HG03175 (cell line): ENCODE results near the gene OOSP4A.
"Not testable (repeated sequence)": the region's sequence is repeated elsewhere in the genome, so short reads cannot be mapped to it uniquely, and the experiment has no call there.

Experiments
- ATAC-seq: cut with Tn5 transposase; IDR thresholded peaks from one replicate; pipeline ENCODE4 v1.9.1; 2021; ENCODE audit warnings: mild to moderate bottlenecking, moderate library complexity; ENCODE audit not compliant: unreplicated experiment

The OOSP4A gene

DNA sequence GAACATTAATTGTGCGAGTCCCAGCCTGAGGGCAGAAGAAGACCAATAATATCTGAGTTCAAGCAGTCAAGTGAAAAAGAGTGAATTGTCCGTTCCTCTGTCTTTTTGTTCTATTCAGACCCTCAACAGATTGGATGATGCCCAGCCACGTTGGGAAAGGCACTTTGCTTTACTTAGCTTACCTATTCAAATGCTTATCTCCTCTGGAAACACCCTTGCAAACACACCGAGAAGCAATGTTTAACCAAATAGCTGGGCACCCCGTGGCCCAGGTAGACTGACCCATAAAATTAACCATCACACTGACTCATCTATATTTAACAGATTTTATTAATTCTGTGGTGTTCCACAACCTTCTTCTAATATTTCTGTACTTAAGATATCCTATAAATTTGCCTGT is 9.3 kb downstream of the OOSP4A start:
- ATAC-seq, result no peak

DNA sequence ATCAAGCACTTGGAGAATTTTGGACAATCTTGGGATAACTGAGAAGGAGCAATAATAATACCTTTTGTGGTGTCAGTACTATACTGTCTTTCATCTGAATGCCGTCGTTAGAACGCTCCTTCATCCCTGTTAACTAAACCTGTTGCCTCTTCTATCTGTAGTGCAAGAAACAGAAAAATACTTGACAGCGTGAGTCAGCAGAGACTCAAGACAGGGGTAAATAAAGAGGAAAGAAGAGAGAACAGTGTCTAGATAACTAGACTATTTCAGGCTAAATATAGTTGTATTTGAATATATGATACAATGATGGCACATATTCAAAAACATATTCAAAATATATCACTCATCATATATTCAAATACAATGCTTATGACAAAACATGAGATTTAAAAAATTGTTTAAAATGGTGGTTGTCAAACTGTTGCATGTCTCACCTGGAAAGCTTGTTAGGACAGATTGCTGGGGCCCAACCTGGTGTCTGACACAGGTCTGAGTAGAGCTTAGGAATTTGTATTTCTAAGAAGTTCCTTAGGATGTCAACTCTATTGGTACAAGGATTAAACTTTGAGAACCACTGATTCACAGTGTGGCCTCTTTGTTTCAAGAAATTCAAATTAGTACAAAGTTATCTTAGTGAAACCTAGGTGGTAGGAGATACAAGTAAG is 17.4 kb downstream of the OOSP4A start:
- no peak for ATAC-seq

DNA sequence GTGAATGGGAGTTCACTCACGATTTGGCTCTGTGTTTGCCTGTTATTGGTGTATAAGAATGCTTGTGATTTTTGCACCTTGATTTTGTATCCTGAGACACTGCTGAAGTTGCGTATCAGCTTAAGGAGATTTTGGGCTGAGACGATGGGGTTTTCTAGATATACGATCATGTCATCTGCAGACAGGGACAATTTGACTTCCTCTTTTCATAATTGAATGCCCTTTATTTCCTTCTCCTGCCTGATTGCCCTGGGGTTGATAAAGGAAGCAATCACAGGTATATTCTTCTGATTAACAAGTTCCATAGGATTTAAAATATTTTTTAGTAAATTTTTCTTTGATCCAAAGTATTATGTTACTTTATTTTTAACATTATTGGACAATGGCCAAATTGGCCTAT is 18.2 kb downstream of the OOSP4A start:
- ATAC-seq, result not testable (repeated sequence)

DNA sequence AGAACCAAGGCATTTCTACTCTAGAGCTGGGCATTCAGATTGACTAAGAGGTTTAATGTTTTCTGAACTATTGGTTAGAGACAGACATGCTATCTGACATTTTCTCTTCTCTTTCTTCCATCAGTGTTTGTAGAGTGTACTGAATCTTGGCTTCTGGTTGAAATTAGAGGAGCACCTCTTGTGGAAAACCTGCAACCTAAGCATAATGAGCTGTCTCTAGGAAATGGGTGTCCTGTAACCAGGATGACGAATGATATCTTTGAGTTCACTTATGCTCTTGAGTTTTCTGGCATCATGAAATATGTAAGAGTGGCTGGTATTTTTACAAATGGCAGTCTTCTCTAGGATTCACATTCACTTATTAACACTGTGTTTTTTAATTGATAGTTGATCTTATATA is 19.4 kb downstream of the OOSP4A start:
- ATAC-seq, result no peak

DNA sequence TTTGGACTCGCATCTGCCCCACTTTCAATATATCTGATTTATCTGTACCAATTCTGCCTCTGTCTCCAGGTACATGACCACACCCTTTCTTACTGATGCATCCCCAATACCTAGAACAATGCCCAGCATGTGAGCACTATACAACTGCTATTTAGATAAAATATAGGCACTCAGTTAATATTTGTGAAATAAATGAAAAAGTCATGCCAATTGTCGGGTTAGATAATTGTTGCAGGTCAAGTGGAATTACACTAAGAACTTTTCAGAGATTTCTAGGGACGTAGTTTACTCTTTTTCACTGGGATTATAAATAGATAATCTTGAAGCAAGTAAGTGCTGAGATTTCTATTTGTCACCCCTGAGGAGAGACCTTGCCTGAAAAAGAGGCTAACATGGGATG is 20.5 kb downstream of the OOSP4A start:
- ATAC-seq, result no peak

DNA sequence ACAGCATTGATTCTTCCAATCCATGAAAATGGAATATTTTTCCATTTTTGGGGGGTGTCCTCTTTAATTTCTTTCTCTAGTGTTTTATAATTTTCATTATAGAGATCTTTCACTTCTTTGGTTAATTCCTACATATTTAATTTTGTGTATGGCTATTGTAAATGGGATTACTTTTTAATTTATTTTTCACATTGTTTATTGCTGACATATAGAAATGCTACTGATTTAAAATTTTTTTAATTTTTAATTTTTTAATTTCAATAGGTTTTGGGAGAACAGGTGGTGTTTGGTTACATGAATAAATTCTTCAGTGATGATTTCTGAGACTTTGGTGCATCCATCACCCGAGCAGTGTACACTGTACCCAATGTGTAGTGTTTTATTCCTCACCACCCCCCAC is 26.6 kb downstream of the OOSP4A start:
- no peak for ATAC-seq

DNA sequence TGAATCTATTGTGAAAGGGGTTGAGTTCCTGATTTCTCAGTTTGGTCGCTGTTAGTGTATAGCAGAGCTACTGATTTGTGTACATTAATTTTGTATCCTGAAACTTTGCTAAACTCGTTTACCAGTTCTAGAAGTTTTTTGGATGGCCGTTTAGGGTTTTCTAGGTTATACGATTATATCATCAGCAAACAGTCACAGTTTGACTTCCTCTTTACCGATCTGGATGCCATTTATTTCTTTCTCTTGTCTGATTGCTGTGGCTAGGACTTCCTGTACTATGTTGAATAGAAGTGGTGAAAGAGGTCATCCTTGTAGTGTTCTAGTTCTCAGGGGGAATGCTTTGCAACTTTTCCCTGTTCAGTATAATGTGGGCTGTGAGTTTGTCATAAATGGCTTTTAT is 28.6 kb downstream of the OOSP4A start:
- no peak for ATAC-seq

DNA sequence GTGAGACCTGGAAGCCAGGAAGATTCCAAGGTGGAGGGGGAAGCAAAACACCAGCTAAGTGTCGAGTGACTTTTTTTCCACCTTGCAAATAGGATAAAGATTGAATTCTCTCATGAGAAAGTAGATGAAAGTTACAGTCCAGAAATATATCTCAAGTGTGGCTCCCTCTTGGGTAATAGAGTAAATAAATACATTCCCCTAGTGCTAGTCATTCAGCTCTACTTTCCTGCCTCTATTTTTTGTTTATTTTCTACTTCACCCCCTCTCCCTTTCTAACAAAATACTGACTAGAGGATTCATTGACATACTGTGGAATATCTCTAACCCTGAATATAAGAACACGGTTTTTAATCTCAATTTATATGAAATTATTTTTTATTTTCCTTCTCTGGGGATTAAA is 34.0 kb downstream of the OOSP4A start:
- ATAC-seq, result no peak

DNA sequence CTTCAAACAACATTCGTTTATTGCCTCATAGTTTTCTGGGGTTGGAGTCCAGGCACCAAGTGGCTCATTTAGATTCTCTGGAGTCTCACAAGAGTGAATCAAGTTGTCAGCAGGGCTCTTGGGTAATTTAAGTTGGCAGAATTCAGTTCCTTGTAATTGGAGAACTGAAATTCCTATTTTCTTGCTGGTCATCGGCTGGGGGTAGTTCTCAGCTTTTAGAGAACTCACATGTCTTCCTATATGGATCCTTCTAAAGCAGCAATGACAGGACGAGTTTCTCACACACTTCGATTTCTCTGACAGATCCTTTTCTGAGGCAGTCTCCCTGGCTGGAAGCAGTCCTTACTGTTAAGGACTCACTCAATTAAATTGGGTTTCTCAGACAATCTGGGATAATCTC is 35.9 kb downstream of the OOSP4A start:
- ATAC-seq, result no peak

DNA sequence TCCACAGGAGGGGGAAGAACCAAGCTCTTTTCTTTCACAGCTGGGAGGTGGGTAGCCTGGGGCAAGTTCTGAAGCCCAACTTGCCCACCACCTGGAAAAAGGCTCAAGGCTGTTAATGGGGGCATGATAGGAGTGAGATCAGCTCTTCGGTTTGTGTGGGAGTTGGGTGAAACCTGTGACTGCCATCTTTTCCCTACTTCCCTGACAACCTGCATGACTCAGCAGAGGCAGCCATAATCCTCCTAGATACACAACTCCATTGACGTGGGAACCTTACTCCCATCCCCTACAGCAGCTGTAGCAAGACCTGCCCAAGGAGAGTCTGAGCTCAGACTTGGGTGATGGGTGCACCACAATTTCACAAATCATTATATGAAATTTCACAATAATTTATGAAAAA is 39.9 kb downstream of the OOSP4A start:
- no peak for ATAC-seq

DNA sequence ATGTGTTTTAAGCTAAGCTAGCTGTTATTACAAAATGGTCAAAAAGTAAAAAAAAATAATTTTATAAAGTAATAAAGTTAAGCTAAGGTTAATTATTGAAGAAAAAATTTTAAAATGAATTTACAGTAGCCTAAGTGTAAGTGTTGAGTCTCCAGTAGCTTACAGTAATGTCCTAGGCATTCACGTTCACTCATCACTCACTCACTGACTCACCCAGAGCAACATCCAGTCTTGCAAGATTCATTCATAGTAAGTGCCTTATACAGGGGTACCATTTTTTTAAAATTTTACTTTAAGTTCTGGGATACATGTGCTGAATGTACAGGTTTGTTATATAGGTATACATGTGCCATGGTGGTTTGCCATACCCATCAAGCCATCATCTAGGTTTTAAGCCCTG is 41.5 kb downstream of the OOSP4A start:
- no peak for ATAC-seq

DNA sequence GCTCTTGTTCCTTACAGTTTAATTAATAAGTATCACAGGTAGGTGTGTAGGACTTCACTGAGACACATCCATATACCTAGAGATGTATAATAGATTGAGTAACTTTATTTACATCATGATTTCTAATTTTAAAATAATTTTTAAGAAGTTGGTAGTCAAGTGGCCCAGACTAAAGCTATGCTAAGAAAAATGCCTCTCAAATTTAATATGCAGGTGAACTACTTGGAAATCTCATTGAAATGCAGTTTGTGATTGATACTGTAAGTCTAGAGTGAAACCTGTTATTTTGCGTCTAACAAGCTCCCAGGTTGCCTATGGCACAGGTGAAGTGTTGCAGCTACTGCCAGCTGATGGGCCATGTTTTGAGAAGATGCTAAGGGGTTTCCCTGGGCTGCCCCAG is 53.0 kb downstream of the OOSP4A start, which contains the start of gene OOSP4B:
OOSP4B (plus strand) TSS at position 301 of the 400 bp plus-strand sequence.
- no peak for ATAC-seq

DNA sequence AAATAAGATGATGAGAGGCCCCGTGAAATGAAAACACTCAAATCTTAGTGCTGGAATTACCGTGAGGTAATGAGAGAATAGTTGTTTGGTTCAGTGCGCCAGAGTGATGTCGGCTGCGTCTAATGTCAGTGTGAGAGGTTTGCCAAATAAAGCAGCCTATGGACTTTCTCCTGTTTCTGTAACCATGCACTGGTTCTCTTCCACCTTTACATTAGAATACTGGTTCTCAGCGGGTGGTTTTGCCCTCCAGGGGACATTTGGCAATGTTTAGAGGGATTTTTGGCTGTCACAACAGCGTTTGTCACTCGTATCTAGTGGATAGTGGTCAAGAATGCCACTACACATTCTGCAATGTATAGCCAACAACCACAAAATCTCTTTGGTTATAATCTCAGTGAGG is 54.2 kb downstream of the OOSP4A start:
- no peak for ATAC-seq
